ENCODE measurements around the gene PLEKHF1.
A peak's percentile ranks its signal among the peaks of the same experiment; 100 is the strongest.

The PLEKHF1 gene

GRCh38 chr19:29717051-29717450 lies 51.8 kb downstream of the PLEKHF1 start:
- H3K36me3 ChIP-seq (ENCODE audit: control insufficient read depth, insufficient read depth, low read length) = no peaks in the 10 kb centered on the region
- peaks cover 24% of the 10 kb centered on the region for H3K4me1 ChIP-seq (ENCODE audit: control insufficient read depth, insufficient read depth, low read length)
- H3K4me3 ChIP-seq (ENCODE audit: low read depth, low read length) = no peak overlapping the region
- H3K27me3 ChIP-seq (ENCODE audit: control insufficient read depth, insufficient read depth, low read length) = no peaks in the 10 kb centered on the region
- no peak overlapping the region for H3K27ac ChIP-seq (ENCODE audit: low read depth, low read length)
- H3K9me3 ChIP-seq (ENCODE audit: control insufficient read depth, insufficient read depth, low read depth, low read length) = no peaks in the 10 kb centered on the region
- H3K9ac ChIP-seq (ENCODE audit: low read length) = no peak overlapping the region

GRCh38 chr19:29724102-29724641 lies 58.9 kb downstream of the PLEKHF1 start:
- Histone ChIP-seq H3K27me3 (ENCODE audit: control insufficient read depth, insufficient read depth, low read length) (peaks cover 6% of the 10 kb centered on the region; the same call in 1 of the 2 replicates), H3K4me1 (ENCODE audit: control insufficient read depth, insufficient read depth, low read length) (peaks cover 12% of the 10 kb centered on the region; the same call in 1 of the 2 replicates), H3K4me3 (ENCODE audit: low read depth, low read length) (peak overlapping the region; percentile 46), H3K36me3 (ENCODE audit: control insufficient read depth, insufficient read depth, low read length) (no peaks in the 10 kb centered on the region), H3K9ac (ENCODE audit: low read length) (no peak overlapping the region), H3K27ac (ENCODE audit: low read depth, low read length) (no peak overlapping the region), H3K9me3 (ENCODE audit: control insufficient read depth, insufficient read depth, low read depth, low read length) (no peaks in the 10 kb centered on the region)

- Histone ChIP-seq H3K9ac (ENCODE audit: low read length) (no peak overlapping the region), H3K4me1 (ENCODE audit: control insufficient read depth, insufficient read depth, low read length) (peaks cover 12% of the 10 kb centered on the region; the same call in 1 of the 2 replicates), H3K4me3 (ENCODE audit: low read depth, low read length) (peak overlapping the region; percentile 46; the same call in 1 of the 2 replicates), H3K9me3 (ENCODE audit: control insufficient read depth, insufficient read depth, low read depth, low read length) (no peaks in the 10 kb centered on the region), H3K27ac (ENCODE audit: low read depth, low read length) (no peak overlapping the region), H3K36me3 (ENCODE audit: control insufficient read depth, insufficient read depth, low read length) (no peaks in the 10 kb centered on the region), H3K27me3 (ENCODE audit: control insufficient read depth, insufficient read depth, low read length) (peaks cover 6% of the 10 kb centered on the region; the same call in 1 of the 2 replicates)
These were observed 59.5 kb downstream of the PLEKHF1 start for GRCh38 chr19:29724746-29725145.
